ENCODE data around the gene NR3C2. TPM values are rescaled to one million over a fixed set of nuclear protein-coding genes. Genes with fewer than 3 reads are reported as not detected.

The NR3C2 gene
- total RNA-seq, 2 experiments from 2014 or later = 5.3 to 6.1 TPM

DNA sequence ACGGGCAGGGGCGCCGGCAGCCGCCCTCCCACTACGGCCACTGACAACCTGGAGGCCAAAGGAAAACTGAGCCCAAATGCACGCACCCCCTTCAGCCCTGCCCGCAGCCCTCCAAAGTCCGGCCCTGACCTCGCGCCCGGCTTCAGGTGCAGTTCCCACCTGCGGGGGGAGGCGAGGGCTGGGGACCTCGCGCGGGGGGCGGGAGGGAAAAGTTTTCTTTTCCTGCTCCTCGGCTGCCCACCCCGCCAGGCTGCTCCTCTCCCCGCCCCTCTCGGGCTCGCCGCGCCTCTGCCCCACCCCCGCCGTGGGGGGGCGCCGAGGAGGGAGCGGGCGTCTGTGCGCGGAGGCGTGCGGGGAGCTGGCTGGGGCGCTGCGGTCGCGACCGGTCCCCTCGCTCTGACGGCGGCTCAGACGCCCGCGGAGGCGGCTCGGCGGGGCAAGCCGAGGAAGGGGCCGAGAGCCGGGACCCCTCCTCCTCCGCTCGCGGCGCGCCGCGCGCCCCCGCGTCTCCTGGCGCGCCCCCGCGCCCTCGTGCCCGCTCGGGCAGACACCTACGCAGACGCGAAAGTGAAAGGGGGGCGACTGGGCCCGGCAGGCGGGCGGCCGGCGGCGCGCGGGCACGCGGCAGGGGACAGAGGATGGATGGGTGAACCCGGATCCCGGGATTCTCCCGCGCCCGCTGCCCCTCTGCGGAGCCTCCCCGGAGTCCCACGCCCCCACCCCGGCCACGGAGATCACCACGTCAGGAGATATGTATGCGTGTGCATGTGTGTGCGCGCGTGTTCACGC, 3.1 kb upstream of the NR3C2 start:
- H3K27me3 Mint-ChIP-seq (ENCODE audit: low read depth) = no peaks in the 10 kb centered on the region

DNA sequence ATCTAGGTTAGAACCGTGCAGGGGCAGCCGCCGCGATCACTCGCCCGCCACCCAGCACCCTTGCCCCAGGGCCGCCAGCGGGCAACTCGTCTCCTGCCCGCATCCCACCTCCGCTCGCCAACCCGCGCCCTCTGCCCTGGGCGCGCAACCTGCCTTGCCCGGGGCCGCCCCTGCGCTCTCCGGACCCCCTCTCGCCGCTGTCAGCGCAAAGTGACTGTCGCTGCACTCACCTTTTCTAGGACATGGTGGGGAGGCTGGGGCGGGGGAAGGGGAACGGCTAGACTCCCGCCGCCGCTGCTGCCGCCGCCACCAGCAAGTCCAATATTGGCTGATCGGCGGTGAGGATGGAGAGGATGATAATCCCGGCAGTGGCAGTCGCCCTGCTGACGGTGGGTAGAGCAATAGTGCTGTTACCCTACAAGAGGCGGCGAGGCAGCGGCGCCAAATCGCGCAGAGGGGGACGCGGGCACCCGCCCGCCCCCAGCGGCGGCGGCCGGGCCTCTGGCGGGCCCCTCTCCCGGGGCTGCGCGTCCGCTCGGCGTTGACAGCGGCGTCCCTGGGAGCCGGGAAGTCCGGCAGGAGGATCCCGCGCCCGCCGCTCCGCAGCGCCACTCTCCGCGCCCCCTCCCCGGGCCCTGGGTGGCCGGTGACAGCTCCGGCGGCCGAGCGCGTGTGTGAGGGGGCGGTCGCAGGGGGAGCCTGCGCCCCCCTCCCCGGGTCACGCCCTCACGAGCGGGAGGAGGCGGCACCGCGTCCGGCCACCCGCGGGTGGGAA, 2.3 kb upstream of the NR3C2 start:
- H3K4me3 Mint-ChIP-seq = peak overlapping the region; percentile 96
- no peaks in the 10 kb centered on the region for H3K9me3 Mint-ChIP-seq
- CTCF ChIA-PET = no interaction called here
- peak; percentile 41 for DNase-seq
- H3K27ac Mint-ChIP-seq = peak overlapping the region; percentile 36
- no peaks in the 10 kb centered on the region for H3K27me3 Mint-ChIP-seq (ENCODE audit: low read depth)
- peaks cover 38% of the 10 kb centered on the region for H3K4me1 Mint-ChIP-seq (ENCODE audit: low read depth)
- intact Hi-C loops (cut with micrococcal nuclease) = loop anchor here (5.0 kb wide), 4 partner anchors 293 to 652 kb away; no protein-coding TSS in a partner anchor
- peaks cover 2% of the 10 kb centered on the region for H3K36me3 Mint-ChIP-seq (ENCODE audit: low read depth)

More for the DNA sequence above, 3.1 kb upstream of the NR3C2 start:
- peaks cover 2% of the 10 kb centered on the region for H3K36me3 Mint-ChIP-seq (ENCODE audit: low read depth)
- CTCF ChIA-PET = no interaction called here
- peak; percentile 58 for DNase-seq
- H3K4me1 Mint-ChIP-seq (ENCODE audit: low read depth) = peaks cover 30% of the 10 kb centered on the region
- H3K27ac Mint-ChIP-seq = no peak overlapping the region
- H3K4me3 Mint-ChIP-seq = peak overlapping the region; percentile 72
- intact Hi-C loops (cut with micrococcal nuclease) = loop anchor here (5.0 kb wide), 1 partner anchor 463 kb away; no protein-coding TSS in a partner anchor
- H3K9me3 Mint-ChIP-seq = no peaks in the 10 kb centered on the region

DNA sequence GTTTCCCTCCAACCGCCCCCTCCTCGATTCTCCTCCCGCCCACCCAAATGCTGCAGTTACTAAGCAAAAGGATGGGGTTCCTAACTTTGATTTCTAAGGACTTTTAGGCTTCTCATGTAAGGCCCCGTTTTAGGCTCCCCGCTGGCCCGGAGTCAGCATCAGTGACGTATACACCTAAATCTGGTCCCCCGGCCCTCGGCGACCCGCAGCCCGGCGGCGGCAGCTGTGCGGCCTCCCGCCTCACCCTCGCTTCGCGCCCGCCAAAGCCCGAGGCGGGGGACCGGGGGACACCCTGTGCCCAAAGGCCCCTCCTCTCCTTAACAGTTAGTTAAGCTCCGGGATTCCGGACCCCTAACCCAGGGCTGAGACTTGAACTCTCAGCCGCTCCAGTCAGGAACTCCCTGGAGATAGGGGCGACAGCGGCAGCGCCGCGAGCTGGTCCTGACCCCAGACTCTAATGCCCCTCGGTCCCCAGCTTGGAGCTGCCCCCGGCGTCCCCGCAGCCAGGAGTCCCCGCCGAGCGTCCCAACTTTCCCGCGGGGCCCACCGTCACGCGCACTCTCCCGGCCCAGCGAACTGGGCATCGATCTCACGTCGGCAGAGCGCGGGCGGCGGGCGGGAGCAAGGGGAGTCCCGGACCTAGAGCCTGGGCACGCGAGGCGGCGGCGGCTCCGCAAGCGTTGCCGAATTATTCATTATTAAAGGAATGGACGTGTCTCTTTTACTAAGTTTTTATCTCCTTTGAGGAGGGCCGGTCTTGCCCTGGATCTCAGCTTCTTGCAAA, 1.5 kb upstream of the NR3C2 start:
- peak overlapping the region; percentile 96 for H3K4me3 Mint-ChIP-seq
- no peaks in the 10 kb centered on the region for H3K27me3 Mint-ChIP-seq (ENCODE audit: low read depth)
- H3K36me3 Mint-ChIP-seq (ENCODE audit: low read depth) = peaks cover 2% of the 10 kb centered on the region
- H3K4me1 Mint-ChIP-seq (ENCODE audit: low read depth) = peaks cover 43% of the 10 kb centered on the region
- CTCF ChIA-PET = no interaction called here
- intact Hi-C loops (cut with micrococcal nuclease) = loop anchor here (2.0 to 5.0 kb wide), 7 partner anchors 227 to 759 kb away; partner anchors contain the start of gene PRMT9
- peak overlapping the region; percentile 30 for H3K27ac Mint-ChIP-seq
- peak; percentile 47 for DNase-seq
- H3K9me3 Mint-ChIP-seq = no peaks in the 10 kb centered on the region

DNA sequence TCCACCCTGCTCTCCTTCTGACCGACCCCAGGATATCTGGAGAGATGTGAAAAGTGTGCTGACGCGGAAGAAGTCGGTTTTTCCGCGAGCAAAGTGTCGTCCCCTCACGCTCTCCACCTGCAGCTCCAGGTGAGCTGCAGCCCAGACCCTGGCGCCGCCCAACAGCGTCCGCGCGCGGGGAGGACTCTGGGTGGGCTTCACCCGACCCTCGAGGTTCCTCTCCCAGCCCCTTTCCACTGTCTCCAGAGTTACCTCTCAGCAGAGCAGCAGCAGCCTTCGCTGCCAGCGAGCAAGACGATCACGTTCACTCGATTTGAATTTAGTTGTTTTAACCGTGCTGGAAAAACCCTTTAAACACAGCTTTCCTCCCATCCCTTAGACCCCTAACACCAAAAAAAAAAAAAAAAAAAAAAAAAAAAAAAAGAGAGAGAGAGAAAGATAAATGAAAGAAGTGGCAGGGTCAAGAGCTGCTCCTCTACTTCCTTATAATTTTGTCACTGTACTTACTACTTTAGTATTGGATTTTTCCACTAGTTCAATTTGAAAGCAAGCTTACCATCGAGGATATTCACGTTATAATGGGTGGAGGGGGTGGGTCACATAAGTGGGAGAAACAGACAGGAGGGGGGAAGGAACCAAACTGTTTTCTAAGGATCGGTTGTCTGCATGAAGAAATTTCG, 758 bp upstream of the NR3C2 start:
- intact Hi-C loops (cut with micrococcal nuclease) = loop anchor here (1.0 to 5.0 kb wide), 12 partner anchors 9 to 826 kb away; partner anchors contain the start of genes ARHGAP10, PRMT9 and TMEM184C
- Mint-ChIP-seq H3K4me1 (ENCODE audit: low read depth) (peaks cover 48% of the 10 kb centered on the region), H3K9me3 (no peaks in the 10 kb centered on the region), H3K36me3 (ENCODE audit: low read depth) (peaks cover 2% of the 10 kb centered on the region), H3K4me3 (peak overlapping the region; percentile 96), H3K27ac (peak overlapping the region; percentile 79), H3K27me3 (ENCODE audit: low read depth) (no peaks in the 10 kb centered on the region)
- CTCF ChIA-PET = interaction anchor here (1.1 kb wide), 1 partner anchor 383 kb away, joined by 3 read pairs; no protein-coding TSS in a partner anchor
- DNase-seq = no peak

DNA sequence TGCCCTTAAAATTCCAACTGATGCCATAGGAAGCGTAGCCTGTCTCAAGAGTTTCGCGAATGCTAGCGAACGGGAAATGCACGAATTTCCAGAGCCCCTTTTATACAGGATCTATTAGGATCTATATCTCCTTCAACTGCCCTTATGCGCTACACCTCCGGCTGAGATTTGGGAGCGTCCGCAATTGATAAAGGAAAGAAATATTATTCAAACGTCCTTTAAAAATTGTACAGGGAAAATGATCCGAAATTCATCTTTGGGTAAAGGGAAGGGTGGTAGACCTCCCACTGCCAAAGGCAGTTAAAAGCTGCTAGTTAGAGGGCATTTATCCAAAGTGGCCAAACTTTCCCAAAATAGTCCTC, 609 bp downstream of the NR3C2 start:
- Mint-ChIP-seq H3K36me3 (ENCODE audit: low read depth) (peaks cover 2% of the 10 kb centered on the region), H3K4me3 (peak overlapping the region; percentile 96), H3K27ac (no peak overlapping the region), H3K4me1 (ENCODE audit: low read depth) (peaks cover 42% of the 10 kb centered on the region), H3K9me3 (no peaks in the 10 kb centered on the region), H3K27me3 (ENCODE audit: low read depth) (no peaks in the 10 kb centered on the region)
- intact Hi-C loops (cut with micrococcal nuclease) = loop anchor here (5.0 kb wide), 3 partner anchors 296 to 649 kb away; no protein-coding TSS in a partner anchor
- DNase-seq = no peak
- CTCF ChIA-PET = no interaction called here

DNA sequence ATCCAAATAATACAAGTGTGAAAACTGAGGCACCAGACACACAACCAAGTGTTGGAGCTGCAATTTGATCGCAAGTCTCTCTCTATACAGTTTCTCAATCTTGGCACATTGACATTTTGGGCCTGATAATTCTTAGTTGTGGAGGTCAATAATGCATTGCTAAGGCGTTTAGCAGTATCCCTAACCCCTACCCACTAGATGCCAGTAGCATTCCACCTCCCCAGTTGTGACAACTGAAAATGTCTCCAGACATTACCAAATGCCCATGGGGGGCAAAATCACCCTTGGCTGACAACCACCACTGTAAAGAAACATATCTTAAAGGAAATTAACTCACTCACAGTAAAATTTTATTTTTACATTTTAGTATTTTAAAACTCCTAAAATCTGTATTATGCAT, 4.2 kb downstream of the NR3C2 start:
- no peak overlapping the region for H3K27ac Mint-ChIP-seq
- intact Hi-C loops (cut with micrococcal nuclease) = loop anchor here (10.0 kb wide), 1 partner anchor 827 kb away; no protein-coding TSS in a partner anchor
- DNase-seq = peak; percentile 14
- H3K36me3 Mint-ChIP-seq (ENCODE audit: low read depth) = peaks cover 5% of the 10 kb centered on the region
- H3K4me1 Mint-ChIP-seq (ENCODE audit: low read depth) = peaks cover 60% of the 10 kb centered on the region
- H3K4me3 Mint-ChIP-seq = no peak overlapping the region
- H3K9me3 Mint-ChIP-seq = no peaks in the 10 kb centered on the region
- no peaks in the 10 kb centered on the region for H3K27me3 Mint-ChIP-seq (ENCODE audit: low read depth)
- CTCF ChIA-PET = no interaction called here

DNA sequence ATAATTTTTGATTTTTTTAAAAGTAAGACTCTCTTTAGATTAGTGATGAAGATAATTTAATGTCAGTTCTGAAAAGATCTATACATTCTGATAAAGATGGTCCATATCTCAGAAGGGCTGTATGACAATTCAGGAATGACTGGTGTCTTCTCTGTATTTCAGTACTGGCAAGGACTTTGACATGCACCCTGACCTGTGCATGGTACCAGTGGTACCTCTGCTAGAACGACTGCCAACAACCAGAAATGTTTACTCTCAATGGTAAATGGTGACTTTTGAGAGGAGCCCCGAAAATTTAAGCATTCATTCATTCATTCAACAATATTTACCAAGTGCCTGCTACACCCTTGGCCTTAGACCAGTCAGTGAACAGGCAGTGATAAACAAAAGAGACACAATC, 4.8 kb downstream of the NR3C2 start:
- no peaks in the 10 kb centered on the region for H3K27me3 Mint-ChIP-seq (ENCODE audit: low read depth)

DNA sequence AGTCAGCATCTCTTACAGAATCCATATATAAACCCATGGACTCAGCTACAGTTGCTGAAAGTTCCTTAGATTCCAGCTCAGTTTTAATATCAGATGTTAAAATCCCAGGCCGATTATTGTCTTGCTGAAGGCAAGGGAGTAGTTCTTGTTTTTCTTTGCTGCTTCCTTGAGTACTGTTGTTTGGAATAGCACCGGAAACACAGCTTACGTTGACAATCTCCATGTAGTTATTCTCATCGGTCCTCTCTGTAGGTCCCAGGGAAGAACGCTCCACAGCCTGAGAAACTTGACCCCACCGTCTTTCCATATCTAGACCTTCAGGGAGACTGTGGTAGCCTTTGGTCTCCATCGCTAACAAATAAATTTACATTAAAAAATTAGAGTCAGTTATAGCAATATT, 5.7 kb downstream of the NR3C2 start:
- CTCF ChIA-PET = interaction anchor here (0.6 kb wide), 1 partner anchor 744 kb away, joined by 3 read pairs; no protein-coding TSS in a partner anchor
- no peaks in the 10 kb centered on the region for H3K27me3 Mint-ChIP-seq (ENCODE audit: low read depth)
- no peak for DNase-seq
- H3K9me3 Mint-ChIP-seq = no peaks in the 10 kb centered on the region
- intact Hi-C loops (cut with micrococcal nuclease) = loop anchor here (10.0 kb wide), 1 partner anchor 828 kb away; no protein-coding TSS in a partner anchor
- H3K4me1 Mint-ChIP-seq (ENCODE audit: low read depth) = peaks cover 68% of the 10 kb centered on the region
- peaks cover 5% of the 10 kb centered on the region for H3K36me3 Mint-ChIP-seq (ENCODE audit: low read depth)
- H3K27ac Mint-ChIP-seq = no peak overlapping the region
- no peak overlapping the region for H3K4me3 Mint-ChIP-seq

More for the DNA sequence above, 4.8 kb downstream of the NR3C2 start:
- peaks cover 61% of the 10 kb centered on the region for H3K4me1 Mint-ChIP-seq (ENCODE audit: low read depth)
- peaks cover 5% of the 10 kb centered on the region for H3K36me3 Mint-ChIP-seq (ENCODE audit: low read depth)
- H3K9me3 Mint-ChIP-seq = no peaks in the 10 kb centered on the region
- DNase-seq = no peak
- H3K4me3 Mint-ChIP-seq = no peak overlapping the region
- CTCF ChIA-PET = no interaction called here
- H3K27ac Mint-ChIP-seq = no peak overlapping the region
- intact Hi-C loops (cut with micrococcal nuclease) = loop anchor here (10.0 kb wide), 1 partner anchor 827 kb away; no protein-coding TSS in a partner anchor

DNA sequence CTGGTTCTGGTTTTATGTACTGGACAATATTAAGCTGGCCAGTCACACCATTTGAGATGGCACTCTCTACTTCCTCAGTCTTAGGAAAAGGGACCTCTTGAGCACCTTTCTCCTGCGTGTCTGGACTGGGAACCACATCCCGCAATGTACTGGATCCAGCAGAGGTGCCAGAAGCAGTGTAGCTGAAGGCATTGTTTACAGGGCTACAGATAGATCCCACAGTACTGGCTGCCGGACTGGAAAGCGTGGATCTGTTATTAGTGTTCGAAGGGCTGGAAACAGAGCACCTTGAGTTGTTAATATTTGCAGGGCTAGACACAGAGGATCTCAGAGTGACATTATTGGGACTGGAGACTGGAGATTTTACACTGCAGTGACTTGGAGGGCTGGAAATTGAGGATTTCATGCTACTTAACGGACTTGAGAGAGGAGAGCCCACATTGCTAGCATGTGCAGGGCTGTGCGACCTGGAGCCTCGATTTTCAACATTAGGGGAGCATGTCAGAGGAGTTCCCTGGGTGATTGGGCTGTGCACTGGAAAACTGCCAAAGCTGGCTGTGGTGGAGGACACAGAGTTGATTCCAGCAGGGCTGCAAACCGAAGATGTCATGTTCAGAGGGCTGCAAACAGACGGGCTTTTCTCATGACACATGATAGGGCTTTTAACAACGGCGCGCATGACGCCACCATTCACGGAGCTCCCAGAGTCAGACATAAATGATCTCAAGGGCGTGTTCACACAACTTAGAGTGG, 6.4 kb downstream of the NR3C2 start:
- Mint-ChIP-seq H3K27ac (no peak overlapping the region), H3K27me3 (ENCODE audit: low read depth) (no peaks in the 10 kb centered on the region), H3K4me1 (ENCODE audit: low read depth) (peaks cover 72% of the 10 kb centered on the region), H3K36me3 (ENCODE audit: low read depth) (peaks cover 6% of the 10 kb centered on the region), H3K9me3 (no peaks in the 10 kb centered on the region), H3K4me3 (no peak overlapping the region)
- CTCF ChIA-PET = interaction anchor here (0.6 kb wide), 1 partner anchor 744 kb away, joined by 3 read pairs; no protein-coding TSS in a partner anchor
- intact Hi-C loops (cut with micrococcal nuclease) = loop anchor here (10.0 kb wide), 1 partner anchor 829 kb away; no protein-coding TSS in a partner anchor
- no peak for DNase-seq

DNA sequence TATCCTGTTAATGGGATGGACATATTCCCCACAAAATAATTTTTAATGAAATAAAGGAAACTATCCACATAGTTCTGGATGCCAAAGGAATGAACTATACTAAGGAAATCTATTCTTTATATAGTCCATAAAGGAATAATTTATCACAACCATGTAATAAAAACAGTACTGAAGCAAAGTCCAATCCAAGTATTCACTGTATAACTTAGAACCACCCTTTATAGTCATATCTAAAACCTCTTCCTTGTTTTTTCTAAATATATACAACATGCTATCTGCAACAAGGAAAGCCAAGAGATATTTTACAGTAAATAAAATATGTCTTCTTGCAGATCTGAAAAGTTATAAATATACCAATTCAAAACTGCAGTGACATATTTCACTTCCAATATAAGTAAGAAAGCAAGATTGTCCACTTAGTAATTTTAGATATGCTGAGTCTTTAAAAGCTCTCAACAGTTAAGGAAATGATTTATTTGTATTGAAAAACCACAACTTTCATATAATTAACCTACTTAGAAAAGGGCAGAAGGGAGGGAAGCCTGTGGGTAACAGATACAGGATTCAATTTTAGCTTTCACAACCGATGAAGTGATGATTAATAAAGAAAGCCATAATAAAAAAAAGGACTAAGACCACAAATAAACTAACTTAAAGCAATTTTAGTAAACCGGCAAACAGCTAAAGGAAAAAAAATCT, 8.0 kb downstream of the NR3C2 start:
- CTCF ChIA-PET = interaction anchor here (1.7 kb wide), 1 partner anchor 11 kb away, joined by 3 read pairs; no protein-coding TSS in a partner anchor
- intact Hi-C loops (cut with micrococcal nuclease) = loop anchor here (1.0 to 10.0 kb wide), 2 partner anchors 8 to 831 kb away; partner anchors contain the start of gene NR3C2
- Mint-ChIP-seq H3K27me3 (ENCODE audit: low read depth) (no peaks in the 10 kb centered on the region), H3K4me1 (ENCODE audit: low read depth) (peaks cover 65% of the 10 kb centered on the region), H3K27ac (no peak overlapping the region), H3K4me3 (no peak overlapping the region), H3K36me3 (ENCODE audit: low read depth) (peaks cover 6% of the 10 kb centered on the region), H3K9me3 (no peaks in the 10 kb centered on the region)
- no peak for DNase-seq
